ENCODE measurements around the gene C1orf115.
"Not testable (repeated sequence)": the region's sequence is repeated elsewhere in the genome, so short reads cannot be mapped to it uniquely, and the experiment has no call there.

C1orf115 gene

GRCh38 chr1:220690140-220691052 is at the start of gene C1orf115:
C1orf115 (plus strand) TSS chr1:220690363; CDS start chr1:220690403, 40 bp downstream.
- peak; percentile 28 for DNase-seq (ENCODE audit: low read depth)

- no peak for DNase-seq (ENCODE audit: low read depth)
Measured at GRCh38 chr1:220642285-220642684, 47.9 kb upstream of the C1orf115 start.

GRCh38 chr1:220652995-220653394 is 37.2 kb upstream of the C1orf115 start:
- DNase-seq (ENCODE audit: low read depth), result no peak

GRCh38 chr1:220655509-220655908 is 34.7 kb upstream of the C1orf115 start:
- DNase-seq (ENCODE audit: low read depth), result no peak

- DNase-seq (ENCODE audit: low read depth), result no peak
Measured at GRCh38 chr1:220655961-220656740, 34.0 kb upstream of the C1orf115 start.

- DNase-seq (ENCODE audit: low read depth), result no peak
Measured at GRCh38 chr1:220666349-220666748, 23.8 kb upstream of the C1orf115 start.

- DNase-seq (ENCODE audit: low read depth), result no peak
Measured at GRCh38 chr1:220669005-220669404, 21.2 kb upstream of the C1orf115 start.

- DNase-seq (ENCODE audit: low read depth), result no peak
Measured at GRCh38 chr1:220670365-220670764, 19.8 kb upstream of the C1orf115 start.

GRCh38 chr1:220673921-220674320 is 16.2 kb upstream of the C1orf115 start:
- DNase-seq (ENCODE audit: low read depth), result no peak

- DNase-seq (ENCODE audit: low read depth), result no peak
Measured at GRCh38 chr1:220677251-220677650, 12.9 kb upstream of the C1orf115 start.

- DNase-seq (ENCODE audit: low read depth), result peak; percentile 40
Measured at GRCh38 chr1:220680085-220680687, 10.0 kb upstream of the C1orf115 start.

GRCh38 chr1:220681220-220681880 is 8.8 kb upstream of the C1orf115 start:
- DNase-seq (ENCODE audit: low read depth), result peak; percentile 45

GRCh38 chr1:220682901-220683576 is 7.1 kb upstream of the C1orf115 start:
- DNase-seq (ENCODE audit: low read depth), result no peak

GRCh38 chr1:220683716-220684115 is 6.4 kb upstream of the C1orf115 start:
- not testable (repeated sequence) for DNase-seq (ENCODE audit: low read depth)

GRCh38 chr1:220684890-220685289 is 5.3 kb upstream of the C1orf115 start:
- DNase-seq (ENCODE audit: low read depth), result no peak

- DNase-seq (ENCODE audit: low read depth), result no peak
Measured at GRCh38 chr1:220685879-220686278, 4.3 kb upstream of the C1orf115 start.

GRCh38 chr1:220687809-220688208 is 2.4 kb upstream of the C1orf115 start:
- no peak for DNase-seq (ENCODE audit: low read depth)

GRCh38 chr1:220689666-220690065 is 497 bp upstream of the C1orf115 start:
- no peak for DNase-seq (ENCODE audit: low read depth)

GRCh38 chr1:220691053-220691684 is 1.0 kb downstream of the C1orf115 start:
- DNase-seq (ENCODE audit: low read depth), result no peak

- no peak for DNase-seq (ENCODE audit: low read depth)
Measured at GRCh38 chr1:220692436-220693228, 2.5 kb downstream of the C1orf115 start.

Measured in iris pigment epithelial cell (primary cell).